SU-DHL-6 (cell line): Measurements from ENCODE around the gene PTPRE.

ENCODE experiments used
- H2AFZ ChIP-seq: fragments of 200-600 bp; sonication (generic); 2 replicates; pipeline ENCODE4 v1.6.1; 2014; ENCODE audit warnings: low read depth, mild to moderate bottlenecking, moderate library complexity, mixed read lengths, antibody characterized with exemption, low read length; ENCODE audit not compliant: severe bottlenecking
- H3F3A ChIP-seq: fragments of 200-600 bp; shearing (Covaris generic); 2 replicates; pipeline ENCODE4 v1.6.0; 2016; ENCODE audit warnings: antibody characterized with exemption, mild to moderate bottlenecking; ENCODE audit not compliant: insufficient read depth
- H3K27ac ChIP-seq: fragments of 200-600 bp; sonication (generic); 2 replicates; pipeline ENCODE4 v1.5.1; 2016; ENCODE audit warnings: low read depth, mild to moderate bottlenecking, low read length, moderate library complexity, mixed read lengths
- H3K27me3 ChIP-seq: fragments of 200-600 bp; sonication (generic), shearing (Covaris generic); 2 replicates; pipeline ENCODE4 v1.6.0; 2014; ENCODE audit warnings: mild to moderate bottlenecking, low read length
- H3K36me3 ChIP-seq: fragments of 200-600 bp; sonication (generic); 2 replicates; pipeline ENCODE4 v1.6.1; 2014; ENCODE audit warnings: mild to moderate bottlenecking, low read length, mixed read lengths
- H3K4me2 ChIP-seq: fragments of 300-600, 200-600 bp; shearing (Covaris generic), sonication (generic); 2 replicates; pipeline ENCODE4 v1.6.0; 2014; ENCODE audit warnings: low read length, low read depth, mild to moderate bottlenecking; ENCODE audit not compliant: poor library complexity, severe bottlenecking
- H3K4me3 ChIP-seq: fragments of 200-600 bp; sonication (generic); 2 replicates; pipeline ENCODE4 v1.5.1; 2014; ENCODE audit warnings: antibody characterized with exemption, low read length, mild to moderate bottlenecking, mixed read lengths; ENCODE audit not compliant: insufficient read depth, poor library complexity, severe bottlenecking
- H3K79me2 ChIP-seq: fragments of 200-600 bp; sonication (generic); 2 replicates; pipeline ENCODE4 v1.6.1; 2014; ENCODE audit warnings: mild to moderate bottlenecking, low read length, moderate library complexity; ENCODE audit not compliant: insufficient read depth
- H3K9ac ChIP-seq: fragments of 200-600 bp; sonication (generic); 2 replicates; pipeline ENCODE4 v1.7.0; 2014; ENCODE audit warnings: mild to moderate bottlenecking, low read length
- H3K9me2 ChIP-seq: fragments of 200-600 bp; sonication (generic); replicated peaks from 2 replicates; pipeline ENCODE4 v1.6.1; 2014; ENCODE audit warnings: low read length; ENCODE audit not compliant: insufficient read depth
- H3K9me3 ChIP-seq: fragments of 200-600 bp; sonication (generic); 2 replicates; pipeline ENCODE4 v1.6.1; 2014; ENCODE audit warnings: low read length, mixed read lengths; ENCODE audit not compliant: insufficient read depth
- H4K20me1 ChIP-seq: fragments of 200-600 bp; sonication (generic); 2 replicates; pipeline ENCODE4 v1.6.1; 2014; ENCODE audit warnings: low read depth, mild to moderate bottlenecking, antibody characterized with exemption, low read length, moderate library complexity, mixed read lengths
- CTCF ChIP-seq: fragments of 200-600 bp; sonication (generic); IDR thresholded peaks from one replicate; pipeline ENCODE4 v1.5.1; 2017; ENCODE audit warnings: antibody characterized with exemption, mild to moderate bottlenecking, low read length, moderate library complexity; ENCODE audit not compliant: insufficient read depth, poor library complexity, severe bottlenecking
- EZH2phosphoT487 ChIP-seq: fragments of 200-600 bp; sonication (generic), shearing (Covaris generic); conservative IDR thresholded peaks from 2 replicates; pipeline ENCODE4 v1.6.1; 2018; ENCODE audit warnings: mild to moderate bottlenecking, antibody characterized with exemption, low read length, moderate library complexity, mixed read lengths

PTPRE gene

DNA sequence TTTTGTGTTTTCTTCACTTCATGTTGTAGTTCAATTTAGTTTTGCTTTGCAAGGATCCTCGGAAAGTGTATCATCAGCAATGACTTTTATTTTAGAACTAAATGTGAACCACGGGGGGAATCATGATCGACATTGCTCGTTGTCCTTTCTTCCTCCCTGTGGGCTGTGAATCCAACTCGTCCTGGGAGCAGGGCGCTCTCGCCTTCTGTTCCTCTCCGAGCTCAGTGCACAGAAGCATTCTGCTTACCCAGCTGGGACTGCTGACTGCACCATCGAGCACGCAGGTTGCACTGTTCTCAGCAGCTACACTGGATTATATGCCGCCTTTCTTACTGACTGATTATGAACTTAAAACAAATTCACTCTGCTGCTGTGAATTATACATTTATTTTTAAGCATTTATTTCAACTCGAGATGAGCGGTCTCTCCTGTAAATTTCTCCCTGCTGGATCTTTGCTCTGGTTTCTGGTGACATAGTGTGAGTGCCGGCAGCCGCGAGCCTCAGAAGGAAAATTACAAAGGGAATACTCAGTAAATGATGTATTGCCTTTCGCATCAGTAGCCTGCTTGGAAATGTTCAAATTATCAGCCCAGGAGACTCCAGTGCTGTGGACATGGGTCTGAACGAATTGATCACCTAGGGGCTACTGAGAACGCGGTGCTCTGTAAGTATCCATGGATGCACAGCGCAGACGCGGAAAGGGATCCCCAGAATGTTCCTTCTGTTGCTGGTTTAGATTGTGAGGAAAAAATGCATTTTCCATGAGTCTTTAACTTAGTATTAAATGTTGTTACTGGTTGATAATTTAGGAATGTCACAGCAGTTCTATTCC is 92.6 kb downstream of the PTPRE start:
- no peak overlapping the region for H3K4me2 ChIP-seq
- H3K27me3 ChIP-seq: no peaks in the 10 kb centered on the region
- no peak overlapping the region for H2AFZ ChIP-seq
- H3K9me2 ChIP-seq: no peaks in the 10 kb centered on the region
- H3K9me3 ChIP-seq: no peaks in the 10 kb centered on the region
- H4K20me1 ChIP-seq: no peaks in the 10 kb centered on the region
- H3K27ac ChIP-seq: no peak overlapping the region
- H3K36me3 ChIP-seq: no peaks in the 10 kb centered on the region
- H3K4me3 ChIP-seq: no peak overlapping the region
- no peaks in the 10 kb centered on the region for H3K79me2 ChIP-seq
- no peak overlapping the region for H3K9ac ChIP-seq
- H3F3A ChIP-seq: no peaks in the 10 kb centered on the region
- TF ChIP-seq EZH2phosphoT487 (no peak), CTCF (no peak)

DNA sequence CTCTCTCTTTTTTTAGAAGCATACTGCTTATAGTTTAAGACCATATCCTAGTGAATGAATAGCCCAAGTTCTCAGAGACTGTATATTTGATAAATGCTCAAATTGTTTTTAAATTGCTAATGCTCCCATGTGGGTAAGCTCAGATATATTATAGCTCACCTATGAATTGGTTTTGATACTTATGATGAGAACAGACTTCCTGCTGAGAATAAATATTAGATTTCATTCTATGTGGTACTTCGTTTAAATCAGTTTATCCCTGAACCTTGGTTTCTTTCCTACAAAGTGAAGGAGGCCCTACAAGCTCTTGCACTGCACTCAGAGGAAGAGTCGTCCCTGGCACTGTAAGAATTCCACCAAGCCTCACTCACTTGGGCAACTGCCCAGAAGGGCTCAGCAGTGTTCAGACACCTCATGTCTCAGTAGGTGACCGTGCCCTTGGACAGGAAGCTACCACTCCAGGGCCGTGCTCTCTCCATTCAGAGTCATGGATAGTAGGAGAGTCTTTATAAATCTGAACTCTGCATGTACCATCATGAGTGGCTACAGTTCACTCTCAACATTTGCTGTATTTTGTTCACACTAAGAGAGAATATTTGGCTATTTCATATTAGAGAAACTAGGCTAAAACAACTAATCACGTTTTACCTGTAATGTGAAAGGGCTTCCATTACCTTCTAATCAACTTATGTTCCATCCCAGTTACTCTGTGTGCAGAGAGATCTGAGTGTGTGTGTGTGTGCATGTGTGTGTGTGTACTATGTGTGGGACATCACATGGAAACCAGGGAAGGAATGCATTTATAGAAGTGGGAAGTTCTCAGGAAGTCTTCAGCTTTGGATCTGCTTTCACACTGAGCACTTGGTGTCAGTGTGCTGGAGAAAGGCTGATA is 93.8 kb downstream of the PTPRE start:
- H4K20me1 ChIP-seq: no peaks in the 10 kb centered on the region
- no peak overlapping the region for H3K27ac ChIP-seq
- no peaks in the 10 kb centered on the region for H3K27me3 ChIP-seq
- TF ChIP-seq CTCF (no peak), EZH2phosphoT487 (no peak)
- H3K4me2 ChIP-seq: no peak overlapping the region
- H3F3A ChIP-seq: no peaks in the 10 kb centered on the region
- H2AFZ ChIP-seq: no peak overlapping the region
- no peaks in the 10 kb centered on the region for H3K36me3 ChIP-seq
- no peaks in the 10 kb centered on the region for H3K9me2 ChIP-seq
- no peak overlapping the region for H3K4me3 ChIP-seq
- no peaks in the 10 kb centered on the region for H3K79me2 ChIP-seq
- no peak overlapping the region for H3K9ac ChIP-seq
- H3K9me3 ChIP-seq: no peaks in the 10 kb centered on the region

DNA sequence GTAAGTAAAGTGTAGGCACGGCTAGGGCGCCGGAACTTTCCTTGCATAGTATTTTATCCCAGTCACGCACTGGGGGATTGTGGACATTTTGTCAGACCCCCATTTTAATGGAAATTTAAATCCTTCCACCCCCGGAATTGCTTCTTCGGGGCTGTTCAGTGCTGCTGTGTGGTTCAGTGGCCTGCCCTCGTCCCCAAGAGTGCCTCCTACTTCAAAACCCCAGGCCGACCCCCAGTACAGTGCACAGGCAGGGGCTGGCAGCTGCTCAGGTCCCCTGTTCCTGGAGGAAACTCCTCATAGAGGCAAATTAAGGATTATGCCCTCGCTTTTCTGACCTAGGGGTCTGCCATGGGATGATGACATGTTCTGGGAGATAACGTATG is 94.5 kb downstream of the PTPRE start:
- no peaks in the 10 kb centered on the region for H3K79me2 ChIP-seq
- H2AFZ ChIP-seq: no peak overlapping the region
- TF ChIP-seq EZH2phosphoT487 (no peak), CTCF (no peak)
- no peak overlapping the region for H3K27ac ChIP-seq
- no peak overlapping the region for H3K9ac ChIP-seq
- H3K36me3 ChIP-seq: no peaks in the 10 kb centered on the region
- H3K9me2 ChIP-seq: no peaks in the 10 kb centered on the region
- H4K20me1 ChIP-seq: no peaks in the 10 kb centered on the region
- no peak overlapping the region for H3K4me2 ChIP-seq
- no peaks in the 10 kb centered on the region for H3F3A ChIP-seq
- H3K9me3 ChIP-seq: no peaks in the 10 kb centered on the region
- no peak overlapping the region for H3K4me3 ChIP-seq
- no peaks in the 10 kb centered on the region for H3K27me3 ChIP-seq
